HepG2 (cell line): ENCODE data around the gene PDE6H. TPM values are rescaled to one million over a fixed set of nuclear protein-coding genes. Genes with fewer than 3 reads are reported as not detected.

ENCODE experiments used
- ATAC-seq: fragments of 200-7000 bp; cut with Tn5 transposase; 3 replicates; pipeline ENCODE4 v1.9.1; 2020; ENCODE audit warnings: mild to moderate bottlenecking, moderate library complexity
- BruUV-seq: library from RNA; stranded (reverse); fragments of 400-500 nt; replicated peaks from 2 replicates; lab custom pipeline; 2021; lab: Mats Ljungman, UMichigan
- CTCF ChIA-PET: fragments of 300-600 bp; formaldehyde crosslinking; extraction: SDS; loops from one replicate; lab custom pipeline; 2021; ENCODE audit warnings: low total read pairs, inconsistent platforms, low intra/inter-chr PET ratio; lab: Yijun Ruan, JAX
- POLR2A ChIA-PET: fragments of 350-600 bp; sonication (Branson Sonifier 250); formaldehyde crosslinking; loops from one replicate; lab custom pipeline; 2020; ENCODE audit warnings: antibody characterized with exemption, inconsistent platforms; lab: Yijun Ruan, JAX
- DNase-seq: peaks from one replicate; pipeline ENCODE4 v3.0.0-alpha.2; 2015; ENCODE audit warnings: low spot score
- FAIRE-seq: peaks from 3 replicates; lab custom pipeline; 2011; peaks lifted over from hg19 to GRCh38; lab: Jason Lieb, UNC
- H2AFZ ChIP-seq: one replicate; pipeline ENCODE4 v1.6.1; 2011; ENCODE audit warnings: low read length, inconsistent platforms
- H3K27ac ChIP-seq: fragments of 300-600 bp; 3 replicates; pipeline ENCODE4 v1.8.0; 2011; ENCODE audit warnings: mixed run types, mild to moderate bottlenecking, mixed read lengths, low read length, inconsistent platforms; ENCODE audit not compliant: insufficient read depth; ENCODE audit errors: extremely low read length
- H3K27me3 ChIP-seq, 2 experiments: fragments of 200-600 bp in 1 of 2; 2 replicates in 1 of 2; 3 replicates in 1 of 2; pipeline versions ENCODE4 v1.6.0 to v1.8.0; 2011; ENCODE audit warnings: low read length in 2 of 2, mild to moderate bottlenecking in 2 of 2, moderate library complexity in 2 of 2, inconsistent platforms in 1 of 2; ENCODE audit not compliant: insufficient read depth in 2 of 2, control insufficient read depth in 1 of 2
- H3K36me3 ChIP-seq, 2 experiments: fragments of 200-600 bp in 1 of 2; replicated peaks in 1 of 2; 2 replicates in 1 of 2; 3 replicates in 1 of 2; pipeline versions ENCODE4 v1.5.1 to v1.8.0; 2011; ENCODE audit warnings: low read length in 2 of 2, inconsistent platforms in 1 of 2; ENCODE audit not compliant: insufficient read depth in 2 of 2, control insufficient read depth in 1 of 2
- H3K4me1 ChIP-seq: 2 replicates; pipeline ENCODE4 v1.5.1; 2012; ENCODE audit warnings: low read length, inconsistent platforms; ENCODE audit not compliant: insufficient read depth
- H3K4me2 ChIP-seq: 2 replicates; pipeline ENCODE4 v1.6.0; 2011; ENCODE audit warnings: low read depth, low read length, inconsistent platforms
- H3K4me3 ChIP-seq, 3 experiments: fragments of 200-600 bp in 1 of 3; sonication (generic), shearing (Covaris generic) in 1 of 3; replicated peaks in 1 of 3; 2 replicates each; pipeline ENCODE4 v1.5.1; 2011 to 2016; ENCODE audit warnings: low read length in 3 of 3, inconsistent platforms in 2 of 3, low read depth in 2 of 3, mild to moderate bottlenecking in 2 of 3, control low read depth in 1 of 3, mixed read lengths in 1 of 3; ENCODE audit not compliant: insufficient read depth in 1 of 3
- H3K79me2 ChIP-seq: one replicate; pipeline ENCODE4 v1.6.1; 2011; ENCODE audit warnings: low read length, inconsistent platforms; ENCODE audit not compliant: insufficient read depth
- H3K9ac ChIP-seq: 2 replicates; pipeline ENCODE4 v1.6.0; 2011; ENCODE audit warnings: mild to moderate bottlenecking, low read depth, low read length, inconsistent platforms; ENCODE audit not compliant: insufficient read depth
- H3K9me3 ChIP-seq: 2 replicates; pipeline ENCODE4 v1.5.1; 2012; ENCODE audit warnings: mild to moderate bottlenecking, low read length
- H4K20me1 ChIP-seq: 2 replicates; pipeline ENCODE4 v1.6.0; 2011; ENCODE audit warnings: inconsistent platforms, mild to moderate bottlenecking, low read length, moderate library complexity; ENCODE audit not compliant: insufficient read depth
- CC2D1A ChIP-seq: sonication (generic); formaldehyde crosslinking; IDR thresholded peaks from 2 replicates; pipeline ENCODE4 v1.8.1; 2023; ENCODE audit warnings: mild to moderate bottlenecking, missing genetic modification reagents
- HOXD1 ChIP-seq: sonication (generic); formaldehyde crosslinking; IDR thresholded peaks from 2 replicates; pipeline ENCODE4 v1.5.0; 2020; ENCODE audit warnings: missing genetic modification reagents
- NCOR1 ChIP-seq: fragments of 200-600 bp; sonication (generic); IDR thresholded peaks from 2 replicates; pipeline ENCODE4 v1.7.0; 2017; ENCODE audit warnings: antibody characterized with exemption, low read length, borderline replicate concordance
- NR3C1 ChIP-seq: sonication (generic); formaldehyde crosslinking; IDR thresholded peaks from 2 replicates; pipeline ENCODE4 v1.4.0; 2020; ENCODE audit warnings: missing genetic modification reagents
- THAP11 ChIP-seq: IDR thresholded peaks from 2 replicates; pipeline ENCODE4 v1.6.1; 2016; ENCODE audit warnings: missing biosample characterization, missing genetic modification reagents
- TSC22D2 ChIP-seq: sonication (generic); formaldehyde crosslinking; IDR thresholded peaks from 2 replicates; pipeline ENCODE4 v1.5.1; 2020; ENCODE audit warnings: missing genetic modification reagents, mild to moderate bottlenecking, borderline replicate concordance
- ZBTB20 ChIP-seq: sonication (generic); formaldehyde crosslinking; IDR thresholded peaks from 2 replicates; pipeline ENCODE4 v1.8.1; 2023; ENCODE audit warnings: missing genetic modification reagents, low read depth, mild to moderate bottlenecking, borderline replicate concordance
- ZBTB7B ChIP-seq: sonication (generic); formaldehyde crosslinking; IDR thresholded peaks from 2 replicates; pipeline ENCODE4 v1.4.0; 2020; ENCODE audit warnings: missing genetic modification reagents
- ZFX ChIP-seq: sonication (generic); formaldehyde crosslinking; IDR thresholded peaks from 2 replicates; pipeline ENCODE4 v1.4.0; 2020; ENCODE audit warnings: mild to moderate bottlenecking, low read depth, missing genetic modification reagents, moderate library complexity
- ZNF468 ChIP-seq: sonication (generic); formaldehyde crosslinking; IDR thresholded peaks from 2 replicates; pipeline ENCODE4 v1.8.0; 2022; ENCODE audit warnings: mild to moderate bottlenecking, moderate library complexity, missing genetic modification reagents
- WGBS: methylation state at CpG from one replicate; pipeline ENCODE4 v1.1.6; 2017; ENCODE audit warnings: low lambda C conversion rate; 5-methylcytosine and 5-hydroxymethylcytosine counted together
- in situ Hi-C: cut with HindIII; loops from 2 replicates; pipeline ENCODE4 v1.10.0; 2017; ENCODE audit warnings: low pct_unique_long_range_greater_than_20kb; ENCODE audit not compliant: extremely low pct_ligation_motif_present
- intact Hi-C: fragments of 100-400 bp; cut with micrococcal nuclease; formaldehyde crosslinking; loops from one replicate; pipeline ENCODE4 v1.10.0; 2022; ENCODE audit not compliant: unreplicated experiment
- polyA plus RNA-seq, 8 experiments: library from polyadenylated mRNA; depleted of rRNA in 3 of 8; stranded (reverse) in 7 of 8; unstranded in 1 of 8; fragments of >200 nt; fragmentation: Illumina TruSeq in 4 of 8; extraction: Trizol in 4 of 8; gene quantifications; 2 replicates each; pipeline versions ENCODE4 v1.2.1 to v1.2.3, GENCODE V29; 2011 to 2016; ENCODE audit warnings: low read depth in 4 of 8, missing spikeins in 1 of 8, mixed read lengths in 1 of 8; ENCODE audit not compliant: insufficient read depth in 1 of 8
- total RNA-seq, 5 experiments: library from RNA; depleted of rRNA; stranded (reverse); fragments of >200 nt; fragmentation: Illumina TruSeq; extraction: Trizol; gene quantifications; 2 replicates each; pipeline ENCODE4 v1.2.3, GENCODE V29; 2016; ENCODE audit warnings: low read depth in 1 of 5
- TF ChIP-seq, protein P1 (sequence below): sonication (generic); formaldehyde crosslinking; IDR thresholded peaks from 2 replicates; pipeline ENCODE4 v1.8.1; 2022; ENCODE audit warnings: low read depth, mild to moderate bottlenecking, missing genetic modification reagents
- TF ChIP-seq, protein P2 (sequence below): sonication (generic); formaldehyde crosslinking; IDR thresholded peaks from 2 replicates; pipeline ENCODE4 v1.8.0; 2022; ENCODE audit warnings: mild to moderate bottlenecking, missing genetic modification reagents, borderline replicate concordance
- TF ChIP-seq, protein P3 (sequence below): sonication (generic); formaldehyde crosslinking; IDR thresholded peaks from 2 replicates; pipeline ENCODE4 v1.4.0; 2020; ENCODE audit warnings: missing genetic modification reagents, borderline replicate concordance

The PDE6H gene
- total and polyA plus RNA-seq, 2 of the 13 experiments (the other 11 are each of a cell fraction or from before 2014, with no cell fraction given): not detected

DNA sequence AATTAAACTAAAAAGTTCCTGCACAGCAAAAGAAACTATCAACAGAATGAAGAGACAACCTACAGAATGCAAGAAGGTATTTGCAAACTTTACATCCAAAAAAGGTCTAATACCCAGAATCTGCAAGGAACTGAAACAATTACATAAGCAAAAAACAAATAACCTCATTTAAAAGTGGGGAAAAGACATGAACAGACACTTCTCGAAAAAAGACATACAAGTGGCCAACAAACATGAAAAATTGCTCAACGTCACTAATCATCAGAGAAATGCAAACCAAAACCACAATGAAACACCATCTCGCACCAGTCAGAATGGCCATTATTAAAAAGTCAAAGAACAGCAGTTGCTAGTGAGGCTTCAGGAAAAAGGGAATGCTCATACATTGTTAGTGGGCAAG, 15.2 kb downstream of the PDE6H start (continued):
- TF ChIP-seq ZFX (CRISPR knock-in tag) (no peak), HOXD1 (CRISPR knock-in tag) (no peak), NCOR1 (no peak), CC2D1A (CRISPR knock-in tag) (no peak), TSC22D2 (CRISPR knock-in tag) (no peak)

DNA sequence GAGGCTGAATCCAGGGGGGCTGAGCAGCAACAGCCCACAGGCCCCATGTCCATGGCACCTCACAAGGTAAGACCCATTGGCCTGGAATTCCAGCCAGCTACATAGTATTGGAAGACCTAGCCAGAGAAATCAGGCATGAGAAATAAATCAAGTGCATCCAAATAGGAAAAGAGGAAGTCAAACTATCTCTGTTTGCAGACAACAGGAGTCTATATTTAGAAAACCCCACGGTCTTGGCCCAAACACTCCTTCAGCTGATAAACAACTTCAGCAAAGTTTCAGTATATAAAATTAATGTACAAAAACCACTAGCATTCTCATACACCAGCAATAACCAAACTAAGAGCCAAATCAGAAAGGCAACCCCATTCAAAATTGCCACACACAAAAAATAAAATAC, 16.9 kb downstream of the PDE6H start:
- no peak overlapping the region for H3K4me3 ChIP-seq
- DNase-seq: no peak
- TF ChIP-seq, protein P1, sequence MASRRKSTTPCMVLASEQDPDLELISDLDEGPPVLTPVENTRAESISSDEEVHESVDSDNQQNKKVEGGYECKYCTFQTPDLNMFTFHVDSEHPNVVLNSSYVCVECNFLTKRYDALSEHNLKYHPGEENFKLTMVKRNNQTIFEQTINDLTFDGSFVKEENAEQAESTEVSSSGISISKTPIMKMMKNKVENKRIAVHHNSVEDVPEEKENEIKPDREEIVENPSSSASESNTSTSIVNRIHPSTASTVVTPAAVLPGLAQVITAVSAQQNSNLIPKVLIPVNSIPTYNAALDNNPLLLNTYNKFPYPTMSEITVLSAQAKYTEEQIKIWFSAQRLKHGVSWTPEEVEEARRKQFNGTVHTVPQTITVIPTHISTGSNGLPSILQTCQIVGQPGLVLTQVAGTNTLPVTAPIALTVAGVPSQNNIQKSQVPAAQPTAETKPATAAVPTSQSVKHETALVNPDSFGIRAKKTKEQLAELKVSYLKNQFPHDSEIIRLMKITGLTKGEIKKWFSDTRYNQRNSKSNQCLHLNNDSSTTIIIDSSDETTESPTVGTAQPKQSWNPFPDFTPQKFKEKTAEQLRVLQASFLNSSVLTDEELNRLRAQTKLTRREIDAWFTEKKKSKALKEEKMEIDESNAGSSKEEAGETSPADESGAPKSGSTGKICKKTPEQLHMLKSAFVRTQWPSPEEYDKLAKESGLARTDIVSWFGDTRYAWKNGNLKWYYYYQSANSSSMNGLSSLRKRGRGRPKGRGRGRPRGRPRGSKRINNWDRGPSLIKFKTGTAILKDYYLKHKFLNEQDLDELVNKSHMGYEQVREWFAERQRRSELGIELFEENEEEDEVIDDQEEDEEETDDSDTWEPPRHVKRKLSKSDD (CRISPR knock-in tag): no peak
- TF ChIP-seq THAP11 (CRISPR knock-in tag) (no peak), ZNF468 (CRISPR knock-in tag) (no peak), ZBTB20 (CRISPR knock-in tag) (no peak), ZBTB7B (CRISPR knock-in tag) (no peak), NR3C1 (no peak)
- TF ChIP-seq, protein P2, sequence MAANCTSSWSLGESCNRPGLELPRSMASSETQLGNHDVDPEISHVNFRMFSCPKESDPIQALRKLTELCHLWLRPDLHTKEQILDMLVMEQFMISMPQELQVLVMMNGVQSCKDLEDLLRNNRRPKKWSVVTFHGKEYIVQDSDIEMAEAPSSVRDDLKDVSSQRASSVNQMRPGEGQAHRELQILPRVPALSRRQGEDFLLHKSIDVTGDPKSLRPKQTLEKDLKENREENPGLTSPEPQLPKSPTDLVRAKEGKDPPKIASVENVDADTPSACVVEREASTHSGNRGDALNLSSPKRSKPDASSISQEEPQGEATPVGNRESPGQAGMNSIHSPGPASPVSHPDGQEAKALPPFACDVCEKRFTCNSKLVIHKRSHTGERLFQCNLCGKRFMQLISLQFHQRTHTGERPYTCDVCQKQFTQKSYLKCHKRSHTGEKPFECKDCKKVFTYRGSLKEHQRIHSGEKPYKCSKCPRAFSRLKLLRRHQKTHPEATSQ: no peak
- TF ChIP-seq, protein P3, sequence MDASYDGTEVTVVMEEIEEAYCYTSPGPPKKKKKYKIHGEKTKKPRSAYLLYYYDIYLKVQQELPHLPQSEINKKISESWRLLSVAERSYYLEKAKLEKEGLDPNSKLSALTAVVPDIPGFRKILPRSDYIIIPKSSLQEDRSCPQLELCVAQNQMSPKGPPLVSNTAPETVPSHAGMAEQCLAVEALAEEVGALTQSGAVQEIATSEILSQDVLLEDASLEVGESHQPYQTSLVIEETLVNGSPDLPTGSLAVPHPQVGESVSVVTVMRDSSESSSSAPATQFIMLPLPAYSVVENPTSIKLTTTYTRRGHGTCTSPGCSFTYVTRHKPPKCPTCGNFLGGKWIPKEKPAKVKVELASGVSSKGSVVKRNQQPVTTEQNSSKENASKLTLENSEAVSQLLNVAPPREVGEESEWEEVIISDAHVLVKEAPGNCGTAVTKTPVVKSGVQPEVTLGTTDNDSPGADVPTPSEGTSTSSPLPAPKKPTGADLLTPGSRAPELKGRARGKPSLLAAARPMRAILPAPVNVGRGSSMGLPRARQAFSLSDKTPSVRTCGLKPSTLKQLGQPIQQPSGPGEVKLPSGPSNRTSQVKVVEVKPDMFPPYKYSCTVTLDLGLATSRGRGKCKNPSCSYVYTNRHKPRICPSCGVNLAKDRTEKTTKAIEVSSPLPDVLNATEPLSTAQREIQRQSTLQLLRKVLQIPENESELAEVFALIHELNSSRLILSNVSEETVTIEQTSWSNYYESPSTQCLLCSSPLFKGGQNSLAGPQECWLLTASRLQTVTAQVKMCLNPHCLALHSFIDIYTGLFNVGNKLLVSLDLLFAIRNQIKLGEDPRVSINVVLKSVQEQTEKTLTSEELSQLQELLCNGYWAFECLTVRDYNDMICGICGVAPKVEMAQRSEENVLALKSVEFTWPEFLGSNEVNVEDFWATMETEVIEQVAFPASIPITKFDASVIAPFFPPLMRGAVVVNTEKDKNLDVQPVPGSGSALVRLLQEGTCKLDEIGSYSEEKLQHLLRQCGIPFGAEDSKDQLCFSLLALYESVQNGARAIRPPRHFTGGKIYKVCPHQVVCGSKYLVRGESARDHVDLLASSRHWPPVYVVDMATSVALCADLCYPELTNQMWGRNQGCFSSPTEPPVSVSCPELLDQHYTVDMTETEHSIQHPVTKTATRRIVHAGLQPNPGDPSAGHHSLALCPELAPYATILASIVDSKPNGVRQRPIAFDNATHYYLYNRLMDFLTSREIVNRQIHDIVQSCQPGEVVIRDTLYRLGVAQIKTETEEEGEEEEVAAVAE (CRISPR knock-in tag): no peak
- CTCF ChIA-PET: no interaction called here
- no peak overlapping the region for H3K4me2 ChIP-seq
- H3K4me1 ChIP-seq: no peaks in the 10 kb centered on the region
- H3K27ac ChIP-seq: no peak overlapping the region
- POLR2A ChIA-PET: no interaction called here
- no peaks in the 10 kb centered on the region for H3K9me3 ChIP-seq
- 55% methylated on average over 1 of the region's 1 CpG for WGBS
- no peak overlapping the region for H3K9ac ChIP-seq
- no peak for FAIRE-seq
- no peak overlapping the region for H2AFZ ChIP-seq
- ATAC-seq: no peak
- in situ Hi-C loops: no loop called here
- H3K79me2 ChIP-seq: no peaks in the 10 kb centered on the region
- no peaks in the 10 kb centered on the region for H3K36me3 ChIP-seq
- intact Hi-C loops: loop anchor here (10.0 kb wide), 1 partner anchor 355 kb away; no protein-coding TSS in a partner anchor
- H3K27me3 ChIP-seq: peaks cover 0 to 1% of the 10 kb centered on the region in 2 experiments; a peak in 2 of 5 replicates
- no TSS peak for BruUV-seq
- H4K20me1 ChIP-seq: no peaks in the 10 kb centered on the region
